ACC112 (cell line): ENCODE measurements around the gene TPPP3.

Experiments used
- H2AFZ ChIP-seq: fragments of 200-600 bp; sonication (generic); one replicate; pipeline ENCODE4 v1.6.0; 2017; ENCODE audit warnings: antibody characterized with exemption, low read length; ENCODE audit not compliant: unreplicated experiment
- H3K27ac ChIP-seq: fragments of 200-600 bp; sonication (generic); 2 replicates; pipeline ENCODE4 v1.5.1; 2014; ENCODE audit warnings: low read depth, mild to moderate bottlenecking, antibody characterized with exemption, low read length, moderate library complexity
- H3K27me3 ChIP-seq: fragments of 200-600 bp; sonication (generic); 2 replicates; pipeline ENCODE4 v1.6.1; 2014; ENCODE audit warnings: mild to moderate bottlenecking, antibody characterized with exemption, low read length, moderate library complexity, mixed read lengths; ENCODE audit not compliant: insufficient read depth
- H3K36me3 ChIP-seq: fragments of 200-600 bp; sonication (generic); 2 replicates; pipeline ENCODE4 v1.6.1; 2016; ENCODE audit warnings: mild to moderate bottlenecking, antibody characterized with exemption, low read length, moderate library complexity, mixed read lengths; ENCODE audit not compliant: insufficient read depth
- H3K4me1 ChIP-seq: fragments of 200-600 bp; sonication (generic); one replicate; pipeline ENCODE4 v1.6.1; 2016; ENCODE audit warnings: low read length, mixed read lengths; ENCODE audit not compliant: insufficient read depth, unreplicated experiment, control insufficient read depth
- H3K4me3 ChIP-seq: fragments of 200-600 bp; sonication (generic); 2 replicates; pipeline ENCODE4 v1.5.1; 2014; ENCODE audit warnings: mild to moderate bottlenecking, low read depth, low read length
- H3K79me2 ChIP-seq: fragments of 200-600 bp; sonication (generic); one replicate; pipeline ENCODE4 v1.6.0; 2016; ENCODE audit warnings: low read length; ENCODE audit not compliant: control insufficient read depth, unreplicated experiment, insufficient read depth

The TPPP3 gene

GRCh38 chr16:67433131-67433719 is 39.9 kb upstream of the TPPP3 start:
- Histone ChIP-seq H2AFZ (no peak overlapping the region), H3K4me1 (peaks cover 4% of the 10 kb centered on the region), H3K36me3 (0 out of 2 replicates have a peak, but pooled peaks cover 2% of the 10 kb centered on the region), H3K79me2 (no peaks in the 10 kb centered on the region), H3K4me3 (no peak overlapping the region), H3K27me3 (peaks cover 20% of the 10 kb centered on the region), H3K27ac (no peak overlapping the region)

GRCh38 chr16:67432506-67432890 is 39.2 kb upstream of the TPPP3 start:
- Histone ChIP-seq H2AFZ (no peak overlapping the region), H3K79me2 (no peaks in the 10 kb centered on the region), H3K4me1 (peaks cover 4% of the 10 kb centered on the region), H3K4me3 (no peak overlapping the region), H3K36me3 (no peaks in the 10 kb centered on the region), H3K27me3 (peaks cover 20% of the 10 kb centered on the region), H3K27ac (no peak overlapping the region)

- peaks cover 4% of the 10 kb centered on the region for H3K4me1 ChIP-seq
- H3K27me3 ChIP-seq, result peaks cover 20% of the 10 kb centered on the region
- H3K27ac ChIP-seq, result no peak overlapping the region
- no peaks in the 10 kb centered on the region for H3K79me2 ChIP-seq
- no peaks in the 10 kb centered on the region for H3K36me3 ChIP-seq
- peak overlapping the region; percentile 75 for H3K4me3 ChIP-seq
- no peak overlapping the region for H2AFZ ChIP-seq
Measured at GRCh38 chr16:67431775-67432505, 38.6 kb upstream of the TPPP3 start.

- peaks cover 20% of the 10 kb centered on the region for H3K27me3 ChIP-seq
- H3K79me2 ChIP-seq, result no peaks in the 10 kb centered on the region
- peak within 1 kb of the TSS; percentile 11 for H2AFZ ChIP-seq
- H3K4me3 ChIP-seq, result peak within 1 kb of the TSS; percentile 75
- no peaks in the 10 kb centered on the region for H3K36me3 ChIP-seq
- peaks cover 4% of the 10 kb centered on the region for H3K4me1 ChIP-seq
- H3K27ac ChIP-seq, result no peak within 1 kb of the TSS
Measured at GRCh38 chr16:67430977-67431774, 37.9 kb upstream of the TPPP3 start, which contains the start of gene HSD11B2. Gene HSD11B2, plus strand, starts transcription at chr16:67431121. Its CDS starts 128 bp downstream, at chr16:67431249.

GRCh38 chr16:67430504-67430976 is 37.2 kb upstream of the TPPP3 start:
- peaks cover 23% of the 10 kb centered on the region for H3K27me3 ChIP-seq
- H3K36me3 ChIP-seq, result no peaks in the 10 kb centered on the region
- H3K4me3 ChIP-seq, result peak overlapping the region; percentile 60
- no peaks in the 10 kb centered on the region for H3K79me2 ChIP-seq
- H2AFZ ChIP-seq, result no peak overlapping the region
- peaks cover 4% of the 10 kb centered on the region for H3K4me1 ChIP-seq
- H3K27ac ChIP-seq, result no peak overlapping the region

GRCh38 chr16:67429799-67430503 is 36.7 kb upstream of the TPPP3 start:
- Histone ChIP-seq H3K4me3 (peak overlapping the region; percentile 60; the same call in 1 of the 2 replicates), H3K79me2 (no peaks in the 10 kb centered on the region), H3K27ac (no peak overlapping the region), H3K4me1 (peaks cover 4% of the 10 kb centered on the region), H2AFZ (no peak overlapping the region), H3K27me3 (peaks cover 28% of the 10 kb centered on the region), H3K36me3 (no peaks in the 10 kb centered on the region)

- no peak overlapping the region for H2AFZ ChIP-seq
- peaks cover 4% of the 10 kb centered on the region for H3K4me1 ChIP-seq
- H3K4me3 ChIP-seq, result no peak overlapping the region
- H3K36me3 ChIP-seq, result no peaks in the 10 kb centered on the region
- peaks cover 28% of the 10 kb centered on the region for H3K27me3 ChIP-seq
- H3K27ac ChIP-seq, result no peak overlapping the region
- no peaks in the 10 kb centered on the region for H3K79me2 ChIP-seq
Measured at GRCh38 chr16:67429053-67429798, 35.9 kb upstream of the TPPP3 start.

- Histone ChIP-seq H3K36me3 (no peaks in the 10 kb centered on the region), H3K27me3 (peaks cover 28% of the 10 kb centered on the region), H3K27ac (no peak overlapping the region), H3K79me2 (no peaks in the 10 kb centered on the region), H3K4me1 (peaks cover 4% of the 10 kb centered on the region), H2AFZ (no peak overlapping the region), H3K4me3 (no peak overlapping the region)
Measured at GRCh38 chr16:67428146-67428731, 34.9 kb upstream of the TPPP3 start.

- Histone ChIP-seq H3K27me3 (peaks cover 28% of the 10 kb centered on the region), H3K4me1 (peaks cover 4% of the 10 kb centered on the region), H2AFZ (no peak overlapping the region), H3K27ac (no peak overlapping the region), H3K79me2 (no peaks in the 10 kb centered on the region), H3K36me3 (no peaks in the 10 kb centered on the region), H3K4me3 (no peak overlapping the region)
Measured at GRCh38 chr16:67426950-67427349, 33.7 kb upstream of the TPPP3 start.
